Measurements from ENCODE around the gene REEP3.
"Not testable (repeated sequence)": the region's sequence is repeated elsewhere in the genome, so short reads cannot be mapped to it uniquely, and the experiment has no call there.

REEP3 gene, protein sequence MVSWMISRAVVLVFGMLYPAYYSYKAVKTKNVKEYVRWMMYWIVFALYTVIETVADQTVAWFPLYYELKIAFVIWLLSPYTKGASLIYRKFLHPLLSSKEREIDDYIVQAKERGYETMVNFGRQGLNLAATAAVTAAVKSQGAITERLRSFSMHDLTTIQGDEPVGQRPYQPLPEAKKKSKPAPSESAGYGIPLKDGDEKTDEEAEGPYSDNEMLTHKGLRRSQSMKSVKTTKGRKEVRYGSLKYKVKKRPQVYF

DNA sequence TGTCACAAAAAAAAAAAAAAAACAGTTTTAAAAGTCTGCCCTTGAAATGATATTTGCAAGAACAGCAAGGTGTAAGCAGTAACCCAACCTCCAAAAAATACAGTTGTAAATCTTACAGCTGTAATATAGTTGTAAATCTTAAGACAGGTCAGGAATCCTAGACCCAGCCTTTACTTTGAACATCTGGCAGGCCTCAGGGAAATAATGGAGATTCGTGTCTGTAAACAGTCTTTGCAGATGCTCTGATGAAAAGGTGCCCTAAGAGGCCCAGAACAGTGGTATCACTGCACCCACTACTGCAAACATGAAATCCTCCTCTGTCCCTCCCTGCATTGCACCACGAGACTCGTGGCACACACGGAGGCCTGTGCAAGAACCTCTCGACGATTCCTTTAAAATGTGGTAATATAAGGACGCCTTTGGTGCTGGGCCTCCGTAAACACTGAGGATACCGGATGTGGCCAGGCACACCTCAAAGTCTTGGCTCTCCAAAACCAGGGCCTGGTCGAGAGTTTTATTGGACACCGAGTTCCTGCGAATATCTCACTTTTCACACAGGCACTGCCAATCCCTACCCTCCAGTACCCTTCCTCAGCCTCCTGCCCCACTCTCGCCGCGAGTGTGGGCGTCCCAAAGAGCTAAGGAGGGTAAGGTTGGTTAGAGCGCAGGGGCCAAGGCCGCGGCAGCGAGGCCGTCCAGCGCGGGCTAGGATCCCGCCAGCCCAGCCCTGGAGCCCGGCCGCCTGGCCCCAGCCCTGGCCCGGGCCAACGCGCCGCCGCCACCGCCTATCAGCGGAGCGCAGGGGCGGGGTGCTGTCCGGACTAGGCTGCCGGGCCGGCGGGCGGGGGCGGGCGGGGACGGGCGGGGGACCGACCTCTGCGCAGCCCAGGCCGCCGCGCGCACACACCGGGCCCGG, at the start of gene REEP3:
Gene REEP3, plus strand, starts transcription at position 902 of the 916 bp plus-strand sequence. CDS start 145 bp downstream, outside the sequence.
- DNase-seq = peak; percentile 66

DNA sequence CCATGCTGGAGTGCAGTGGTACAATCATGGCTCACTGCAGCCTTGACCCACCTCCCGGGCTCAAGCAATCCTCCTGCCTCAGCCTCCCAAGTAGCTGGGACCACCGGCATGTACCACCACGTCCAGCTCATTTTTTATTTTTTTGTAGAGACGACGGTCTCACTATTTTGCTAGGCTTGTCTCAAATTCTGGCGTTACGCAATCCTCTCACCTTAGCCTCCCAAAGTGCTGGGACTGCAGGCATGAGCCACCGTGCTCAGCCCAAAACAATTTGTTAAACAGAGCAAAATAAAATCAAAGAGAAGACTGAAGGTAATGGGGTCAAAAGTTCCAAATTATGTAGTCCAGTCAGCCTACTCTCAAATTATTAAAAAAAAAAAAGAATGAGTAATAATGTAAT, 46.7 kb upstream of the REEP3 start:
- DNase-seq = no peak

DNA sequence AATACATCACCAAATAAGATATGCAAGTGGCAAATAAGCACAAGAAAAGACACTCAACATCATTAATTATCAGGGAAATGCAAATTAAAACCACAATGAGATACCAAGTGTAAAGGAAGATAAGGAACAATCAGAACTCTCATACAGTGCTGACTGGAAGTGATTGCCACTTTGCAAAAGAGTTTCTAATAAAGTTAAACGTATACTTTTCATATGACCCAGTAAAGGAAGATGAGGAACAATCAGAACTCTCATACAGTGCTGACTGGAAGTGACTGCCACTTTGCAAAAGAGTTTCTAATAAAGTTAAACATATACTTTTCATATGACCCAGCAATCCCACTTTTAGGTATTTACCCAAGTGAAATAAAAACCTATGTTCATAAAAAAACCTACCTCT, 43.3 kb upstream of the REEP3 start:
- DNase-seq = no peak

DNA sequence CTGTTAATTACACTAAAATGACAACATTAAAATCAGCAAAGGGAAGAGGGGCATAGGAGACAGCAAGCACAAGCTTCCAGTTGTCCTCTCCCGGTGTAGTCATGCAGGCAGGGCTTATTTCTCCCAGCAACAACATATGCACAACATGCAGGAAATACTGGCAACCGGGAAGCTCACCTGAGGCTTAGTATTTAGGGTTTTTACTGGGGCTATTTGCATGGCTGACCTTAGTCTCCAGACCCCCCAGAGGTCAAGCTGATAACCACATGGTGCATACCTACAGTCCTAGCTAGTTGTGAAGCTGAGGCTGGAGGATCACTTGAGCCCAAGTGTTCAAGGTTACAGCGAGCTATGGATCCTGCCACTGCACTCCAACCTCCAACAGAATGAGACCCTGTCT, 42.6 kb upstream of the REEP3 start:
- DNase-seq = no peak

DNA sequence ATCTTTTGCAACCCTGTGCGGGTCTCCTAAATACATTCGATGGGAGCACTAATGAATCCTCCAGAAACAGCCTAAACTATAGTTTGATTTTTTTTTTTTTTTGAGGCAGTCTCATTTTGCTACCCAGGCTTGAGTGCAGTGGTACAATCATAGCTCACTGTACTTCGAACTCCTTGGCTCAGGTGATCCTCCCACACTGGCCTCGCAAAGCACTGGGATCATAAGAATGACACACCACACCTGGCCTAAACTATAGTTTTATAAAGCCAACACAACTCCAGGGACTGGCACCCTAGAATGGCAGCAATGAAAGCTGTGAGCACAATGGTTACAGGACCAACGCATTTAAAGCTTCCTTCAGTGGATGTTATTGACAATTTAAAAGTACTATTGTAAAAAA, 41.0 kb upstream of the REEP3 start:
- DNase-seq = no peak

DNA sequence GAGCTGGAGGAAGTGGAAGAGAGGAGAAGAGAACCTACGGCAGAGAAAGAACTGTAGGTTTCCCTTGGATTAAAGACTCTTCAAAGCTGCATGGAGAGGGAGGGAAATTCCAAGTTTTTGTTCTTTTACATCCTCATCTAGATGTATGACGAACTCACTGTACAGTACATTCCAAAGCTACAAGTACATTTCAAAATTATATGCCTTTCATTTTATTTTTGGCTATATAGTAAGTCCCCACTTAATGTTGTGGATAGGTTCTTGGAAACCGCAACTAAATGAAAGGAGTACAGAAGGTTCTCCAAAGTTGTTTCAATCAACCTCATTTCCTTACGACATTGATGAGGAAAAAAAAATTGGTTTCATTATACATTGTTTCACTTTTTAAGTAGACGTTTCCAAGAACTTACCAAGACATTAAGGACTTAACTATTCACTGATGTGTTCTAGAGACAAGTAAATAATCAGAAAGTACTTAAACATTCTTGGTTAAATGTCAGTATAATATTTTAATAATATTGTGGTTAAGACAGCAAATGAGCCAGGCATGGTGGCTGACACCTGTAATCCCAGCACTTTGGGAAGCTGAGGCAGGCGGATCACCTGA, 39.3 kb upstream of the REEP3 start:
- DNase-seq = no peak

DNA sequence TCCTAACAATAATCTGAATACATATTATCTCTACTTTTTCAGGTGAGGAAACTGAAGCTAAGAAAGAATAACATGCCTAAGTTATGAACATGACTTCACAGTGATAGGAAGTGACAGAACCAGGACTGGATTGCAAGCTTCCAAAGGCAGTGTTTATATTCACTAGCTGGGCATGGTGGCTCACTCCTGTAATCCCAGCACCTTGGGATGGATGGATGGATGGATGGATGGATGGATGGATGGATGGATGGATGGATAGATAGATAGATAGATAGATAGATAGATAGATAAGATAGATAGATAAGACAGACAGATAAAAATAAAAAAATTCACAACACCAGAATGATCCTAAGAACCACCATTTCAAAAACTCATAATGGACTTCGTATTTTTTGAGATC, 37.2 kb upstream of the REEP3 start:
- DNase-seq = no peak

DNA sequence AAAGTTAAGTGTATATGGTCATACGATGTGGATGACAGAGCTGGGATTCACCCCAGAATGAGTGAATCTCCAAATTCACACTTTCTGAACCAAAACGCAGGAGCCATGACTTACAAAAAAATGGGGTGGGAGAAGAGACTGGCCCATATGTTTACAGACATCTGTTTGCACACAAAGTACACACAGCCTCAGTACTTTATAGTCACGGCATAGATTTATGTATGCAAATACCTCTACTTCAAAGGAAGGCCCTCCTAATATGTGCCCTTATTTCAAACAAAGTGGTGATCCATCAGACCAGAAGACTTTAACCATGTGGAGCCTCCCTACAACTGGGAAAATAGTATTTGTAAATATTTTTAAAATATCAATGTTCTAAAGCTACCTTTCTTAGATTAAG, 33.2 kb upstream of the REEP3 start:
- DNase-seq = no peak

DNA sequence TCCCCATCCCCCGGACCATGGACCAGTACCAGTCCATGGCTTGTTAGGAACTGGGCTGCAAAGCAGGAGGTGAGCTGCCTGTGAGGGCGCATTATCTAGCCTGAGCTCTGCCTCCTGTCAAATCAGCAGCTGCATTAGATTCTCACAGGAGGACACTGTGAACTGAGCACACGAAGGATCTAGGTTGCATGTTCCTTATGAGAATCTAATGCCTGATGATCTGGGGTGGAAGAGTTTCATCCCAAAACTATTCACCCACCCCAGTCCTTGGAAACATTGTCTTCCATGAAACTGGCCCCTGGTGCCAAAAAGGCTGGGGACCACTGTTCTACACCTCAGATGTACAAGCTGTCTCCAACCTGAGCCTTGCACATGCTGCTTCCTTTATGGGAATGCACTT, 31.4 kb upstream of the REEP3 start:
- DNase-seq = no peak

DNA sequence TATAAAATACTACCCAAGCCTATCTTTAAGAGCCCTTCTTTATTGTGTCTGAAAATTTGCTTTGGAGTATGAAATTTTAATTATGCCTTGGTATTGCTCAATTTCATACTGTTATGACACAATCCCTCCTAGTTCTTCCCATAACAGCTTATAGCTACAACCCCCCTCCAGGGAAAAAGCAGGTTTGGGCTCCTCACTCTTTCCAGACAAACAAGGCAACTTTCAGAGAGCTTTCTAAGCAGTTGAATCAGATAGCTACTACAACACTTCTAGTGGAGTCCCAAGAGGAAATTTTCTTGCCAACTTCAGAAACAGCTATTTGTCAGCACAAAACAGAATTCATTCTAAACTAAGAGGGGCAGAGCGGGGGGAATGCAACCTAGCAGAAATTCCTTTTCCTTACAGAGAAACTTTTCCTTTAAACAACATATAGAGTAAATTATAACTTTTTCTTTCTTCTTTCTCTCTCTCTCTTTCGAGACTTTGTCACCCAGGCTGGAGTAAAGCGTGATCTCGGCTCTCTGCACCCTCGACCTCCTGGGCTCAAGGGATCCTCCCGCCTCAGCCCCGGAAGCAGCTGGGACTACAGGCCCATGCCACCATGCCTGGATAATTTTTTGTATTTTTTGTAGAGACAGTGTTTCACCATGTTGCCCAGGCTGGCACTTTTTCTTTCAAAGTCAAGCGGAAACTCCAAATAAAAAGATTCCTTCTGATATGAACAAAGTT, 29.4 kb upstream of the REEP3 start:
- peak; percentile 92 for DNase-seq

DNA sequence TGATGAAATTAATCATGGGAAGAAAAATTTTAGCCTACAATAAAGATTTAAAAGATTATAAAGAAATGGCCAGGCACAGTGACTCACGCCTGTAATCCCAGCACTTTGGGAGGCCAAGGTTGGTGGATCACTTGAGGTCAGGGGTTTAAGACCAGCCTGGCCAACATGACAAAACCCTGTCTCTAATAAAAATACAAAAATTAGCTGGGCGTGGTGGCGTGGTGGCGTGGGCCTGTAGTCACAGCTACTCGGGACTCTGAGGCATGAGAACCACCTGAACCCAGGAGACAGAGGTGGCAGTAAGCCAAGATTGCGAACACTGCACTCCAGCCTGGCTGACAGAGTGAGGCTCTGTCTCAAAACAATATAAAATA, 28.9 kb upstream of the REEP3 start:
- not testable (repeated sequence) for DNase-seq

DNA sequence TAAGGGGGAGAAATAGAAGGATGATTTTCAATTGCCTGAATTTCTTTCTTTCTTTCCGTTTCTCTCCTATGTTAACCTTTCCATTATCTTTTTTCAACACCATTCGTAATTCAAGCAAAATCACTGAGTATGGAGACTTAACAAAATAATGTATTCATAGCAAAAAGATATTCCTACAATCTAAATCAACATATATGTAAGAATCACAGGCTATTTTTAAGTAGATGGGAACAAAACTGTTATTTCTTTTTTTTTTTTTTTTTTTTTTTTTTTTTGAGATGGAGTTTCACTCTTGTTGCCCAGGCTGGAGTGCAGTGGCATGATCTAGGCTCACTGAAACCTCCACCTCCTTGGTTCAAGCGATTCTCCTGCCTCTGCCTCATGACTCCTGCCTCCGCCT, 28.2 kb upstream of the REEP3 start:
- DNase-seq = no peak

DNA sequence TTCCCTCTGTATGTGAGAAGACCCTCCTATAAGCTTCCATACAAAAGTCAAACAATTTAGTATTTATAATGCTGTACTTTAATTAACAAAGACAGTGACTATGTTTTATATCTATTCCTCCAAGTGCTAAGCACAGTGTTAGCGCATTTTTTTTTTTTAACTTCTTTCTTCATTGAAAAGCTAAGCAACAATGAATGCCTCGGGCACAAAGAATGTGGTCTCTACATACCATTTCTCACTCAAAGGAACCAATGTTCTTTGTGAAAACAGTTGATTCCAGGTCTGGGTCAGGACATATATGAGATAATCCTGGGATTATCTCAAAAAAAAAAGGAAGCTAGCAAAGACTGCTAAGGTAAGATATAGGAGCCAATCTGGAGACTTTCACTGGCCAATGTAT, 26.2 kb upstream of the REEP3 start:
- peak; percentile 29 for DNase-seq

DNA sequence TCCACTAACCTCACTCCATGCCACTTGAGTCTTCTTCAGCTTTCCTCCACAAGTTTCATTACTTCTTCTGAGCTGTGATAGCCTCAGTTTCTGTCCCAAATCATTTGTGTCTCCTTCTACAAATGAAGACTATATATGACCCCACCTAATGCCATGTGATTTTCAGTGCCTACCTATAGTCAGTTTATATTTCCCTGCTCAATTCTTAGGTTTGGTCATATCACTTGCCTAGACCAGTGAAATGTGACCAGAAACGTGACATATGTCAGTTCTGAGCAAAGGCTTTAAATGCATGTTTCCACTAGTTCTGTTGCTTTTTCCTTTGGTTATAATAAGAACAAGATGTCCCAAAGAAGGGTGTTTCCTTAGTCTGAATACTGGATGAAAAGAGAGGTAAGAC, 24.6 kb upstream of the REEP3 start:
- no peak for DNase-seq

DNA sequence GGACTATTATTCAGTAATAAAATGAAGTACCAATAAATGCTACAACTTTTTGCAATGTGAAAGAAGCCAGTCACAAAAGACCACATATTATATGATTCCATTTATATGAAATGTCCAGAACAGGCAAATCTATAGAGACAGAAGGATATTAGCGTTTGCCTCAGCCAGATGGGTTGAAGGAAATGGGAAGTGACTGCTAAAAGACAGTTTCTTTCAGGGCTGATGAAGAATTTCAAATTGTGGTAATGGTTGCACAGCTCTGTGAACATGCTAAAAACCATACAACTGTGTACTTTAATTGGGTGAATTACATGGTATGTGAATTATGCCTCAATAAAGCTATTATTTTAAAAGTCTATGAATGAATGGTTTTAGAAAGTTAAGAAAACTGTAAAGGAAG, 23.9 kb upstream of the REEP3 start:
- DNase-seq = no peak

DNA sequence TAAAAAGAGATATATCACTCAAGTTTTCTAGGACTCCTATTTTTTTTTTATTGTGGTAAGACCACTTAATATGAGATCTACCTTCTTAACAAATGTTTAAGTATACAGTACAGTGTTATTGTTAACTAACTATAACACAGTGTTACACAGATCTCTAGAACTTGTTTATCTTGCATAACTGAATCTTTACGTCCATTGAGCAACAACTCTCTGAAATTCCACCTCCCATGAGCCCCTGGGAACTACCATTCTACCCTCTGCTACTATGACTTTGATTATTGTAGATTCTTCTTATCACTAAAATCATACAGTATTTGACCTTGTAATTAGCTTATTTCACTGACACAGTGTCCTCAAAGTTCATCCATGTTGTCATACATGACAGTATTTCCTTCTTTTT, 22.5 kb upstream of the REEP3 start:
- DNase-seq = no peak

DNA sequence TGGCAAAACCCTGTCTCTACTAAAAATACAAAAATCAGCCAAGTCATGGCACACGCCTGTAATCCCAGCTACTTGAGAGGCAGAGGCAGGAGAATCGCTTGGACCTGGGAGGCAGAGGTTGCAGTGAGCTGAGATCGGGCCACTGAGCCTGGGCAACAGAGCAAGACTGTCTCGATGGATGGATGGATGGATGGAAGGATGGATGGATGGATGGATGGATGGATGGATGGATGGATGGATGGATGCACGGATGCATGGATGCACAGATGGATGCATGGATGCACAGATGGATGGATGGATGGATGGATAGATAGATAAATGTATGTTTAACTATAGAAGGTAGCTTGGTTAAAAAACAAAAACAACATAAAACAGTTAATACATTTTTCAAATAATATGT, 20.6 kb upstream of the REEP3 start:
- DNase-seq = not testable (repeated sequence)

DNA sequence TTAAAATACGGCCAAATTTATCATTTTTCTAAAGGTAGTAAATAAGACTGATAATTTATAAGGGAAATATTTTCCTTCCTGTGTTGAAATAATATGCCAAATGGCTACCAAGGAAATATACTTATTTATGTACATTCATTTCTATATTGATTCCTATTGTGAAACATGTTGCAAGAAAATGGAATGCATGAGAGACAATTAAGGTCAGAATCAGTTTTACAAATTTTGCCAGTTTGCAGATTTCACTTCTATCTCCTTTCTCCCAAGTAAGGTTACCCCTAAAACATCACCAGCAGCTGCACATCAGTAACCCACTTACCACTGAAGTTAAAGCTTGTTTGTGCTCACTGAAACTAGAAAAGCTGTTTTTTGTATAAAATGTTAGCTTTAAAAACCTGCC, 19.2 kb upstream of the REEP3 start:
- no peak for DNase-seq

DNA sequence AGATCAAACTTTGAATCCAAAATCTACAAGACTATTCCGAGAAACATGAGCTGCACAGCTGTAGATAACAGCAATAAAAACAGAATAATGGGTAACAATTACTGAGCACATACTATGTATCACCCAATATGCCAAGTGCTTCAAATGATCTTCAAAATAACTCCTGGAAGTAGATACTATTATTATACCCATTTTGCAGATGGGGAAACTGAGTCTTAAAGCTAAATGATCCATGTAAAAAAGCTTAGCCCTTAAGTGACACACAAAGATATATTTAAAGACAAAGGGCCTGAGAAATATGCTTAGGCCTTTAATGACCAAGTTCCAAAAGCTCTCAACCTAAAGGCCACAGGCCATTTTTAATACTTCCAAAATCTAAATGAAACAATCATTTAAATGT, 18.4 kb upstream of the REEP3 start:
- no peak for DNase-seq

DNA sequence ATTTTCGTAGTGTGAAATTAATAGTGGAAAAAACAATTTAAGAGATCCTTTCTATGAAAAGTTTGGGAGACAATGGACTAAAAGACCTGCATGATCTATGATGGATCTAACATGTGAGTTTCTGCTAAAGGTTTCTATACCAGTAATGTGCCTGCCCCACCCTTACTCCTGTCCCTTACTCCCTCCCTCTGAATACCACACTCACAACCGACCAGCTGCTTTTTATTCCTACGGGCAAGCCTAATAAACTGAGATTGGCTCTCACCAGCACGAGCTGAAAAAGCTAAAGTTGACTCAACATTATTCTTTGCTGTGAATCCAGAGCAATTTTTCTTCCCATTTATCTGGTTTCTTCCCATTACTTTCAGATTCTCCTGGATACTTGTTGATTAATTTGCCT, 17.8 kb upstream of the REEP3 start:
- DNase-seq = no peak

DNA sequence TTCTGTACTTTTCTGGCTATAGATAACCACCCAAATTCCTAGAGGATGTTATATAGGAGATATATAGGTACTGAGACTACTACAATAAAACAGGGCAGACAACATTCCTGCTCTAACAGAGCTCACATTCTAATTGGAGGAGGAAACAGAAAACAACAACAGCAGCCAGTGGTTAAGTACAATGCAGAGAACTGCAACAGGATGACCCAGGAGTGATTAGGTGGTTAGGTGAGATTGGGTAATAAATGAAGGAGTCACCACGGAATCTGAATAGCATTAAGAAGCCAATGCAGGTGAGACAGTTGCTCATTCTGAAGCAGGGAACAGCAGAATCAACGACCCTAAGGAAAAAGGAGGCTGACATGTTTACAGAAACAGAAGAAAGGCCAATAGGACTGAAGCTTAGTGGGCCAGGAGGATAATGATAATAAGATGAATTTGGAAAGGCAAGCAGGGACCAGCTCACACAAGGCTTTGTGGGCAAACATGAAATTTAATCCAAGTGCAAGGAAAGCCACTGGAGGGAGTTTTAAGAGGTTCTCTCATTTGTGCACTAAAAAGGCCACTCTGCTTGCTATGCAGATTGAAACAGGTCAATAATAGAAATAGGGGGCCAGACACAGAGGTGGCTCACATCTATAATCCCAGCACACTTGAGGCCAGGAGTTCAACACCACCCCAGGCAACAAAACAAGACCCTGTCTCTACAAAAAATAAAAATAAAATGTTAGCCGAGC, 16.9 kb upstream of the REEP3 start:
- no peak for DNase-seq

DNA sequence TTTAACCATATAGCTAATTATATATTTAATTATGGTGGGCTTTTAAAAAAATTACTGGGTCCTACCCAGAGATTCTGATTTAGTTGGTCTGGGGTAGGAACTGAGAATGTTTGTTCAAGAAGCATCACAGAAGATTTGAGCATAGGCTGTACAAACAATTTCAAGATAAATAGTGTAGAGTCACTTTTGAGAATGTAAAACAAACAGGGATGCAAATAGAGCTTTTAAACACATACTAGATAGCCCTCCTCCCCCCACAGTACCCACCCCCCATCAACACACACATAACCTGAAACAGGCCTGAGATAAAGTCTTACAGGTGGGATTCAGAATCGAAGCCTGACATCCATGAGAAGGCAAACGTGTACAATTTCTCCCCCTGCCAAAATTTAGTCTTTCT, 15.6 kb upstream of the REEP3 start:
- no peak for DNase-seq

DNA sequence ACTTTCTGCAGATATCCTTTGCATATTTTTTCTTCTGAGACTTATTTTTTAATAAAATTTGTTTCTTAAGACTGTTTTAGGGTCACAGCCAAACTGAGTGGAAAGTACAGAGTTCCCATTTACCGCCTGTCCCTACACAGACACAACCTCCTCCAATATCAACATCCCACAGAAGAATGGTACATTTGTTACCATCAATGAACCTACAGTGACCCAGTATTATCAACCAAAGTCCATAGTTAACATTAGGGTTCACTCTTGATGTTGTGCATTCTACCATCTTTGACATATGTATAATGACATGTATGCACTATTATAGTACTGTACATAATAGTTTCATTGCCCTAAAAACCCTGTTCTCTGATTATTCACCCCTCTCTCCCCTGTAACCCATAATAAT, 14.6 kb upstream of the REEP3 start:
- no peak for DNase-seq

All from fibroblast of upper back skin (primary cell).